T-helper 2 cell (primary cell): ENCODE data around the gene ASPDH.
"Not testable (repeated sequence)": the region's sequence is repeated elsewhere in the genome, so short reads cannot be mapped to it uniquely, and the experiment has no call there.

Experiments
- DNase-seq, 5 experiments: peaks; one replicate each; pipeline versions ENCODE4 v3.0.0 to v3.0.0-alpha.2; 2012 to 2022

ASPDH gene

GRCh38 chr19:50476224-50476906 is 37.3 kb downstream of the ASPDH start, which contains the start of the genes EMC10 and GARIN5A:
EMC10 (plus strand) TSS chr19:50476507; CDS start chr19:50476545, 38 bp downstream.
GARIN5A (minus strand) TSS chr19:50476848; CDS start chr19:50476388, 460 bp downstream.
- peak; percentile 82 to 98 (median 92) for DNase-seq

GRCh38 chr19:50475736-50476223 is 37.9 kb downstream of the ASPDH start:
- no peak for DNase-seq

- DNase-seq: no peak
These were observed 38.6 kb downstream of the ASPDH start for GRCh38 chr19:50475101-50475568.

GRCh38 chr19:50473336-50473735 is 40.4 kb downstream of the ASPDH start:
- not testable (repeated sequence) for DNase-seq

- no peak for DNase-seq
These were observed 44.9 kb downstream of the ASPDH start for GRCh38 chr19:50468818-50469217.

GRCh38 chr19:50467566-50467965 is 46.1 kb downstream of the ASPDH start:
- DNase-seq: no peak

- DNase-seq: no peak
These were observed 47.0 kb downstream of the ASPDH start for GRCh38 chr19:50466706-50467039.

GRCh38 chr19:50465986-50466705 is 47.6 kb downstream of the ASPDH start:
- no peak for DNase-seq

GRCh38 chr19:50465000-50465399 is 48.7 kb downstream of the ASPDH start:
- no peak for DNase-seq

- no peak for DNase-seq
These were observed 49.4 kb downstream of the ASPDH start for GRCh38 chr19:50464348-50464747.

- DNase-seq: no peak
These were observed 50.7 kb downstream of the ASPDH start for GRCh38 chr19:50462970-50463369.
